HG02970 (cell line): ENCODE measurements around the gene GPR62.
"Not testable (repeated sequence)": the region's sequence is repeated elsewhere in the genome, so short reads cannot be mapped to it uniquely, and the experiment has no call there.

Experiments used
- ATAC-seq: cut with Tn5 transposase; IDR thresholded peaks from one replicate; pipeline ENCODE4 v1.9.1; 2021; ENCODE audit warnings: mild to moderate bottlenecking, moderate library complexity, moderate number of reproducible peaks; ENCODE audit not compliant: unreplicated experiment, low FRiP score

GPR62 gene, protein sequence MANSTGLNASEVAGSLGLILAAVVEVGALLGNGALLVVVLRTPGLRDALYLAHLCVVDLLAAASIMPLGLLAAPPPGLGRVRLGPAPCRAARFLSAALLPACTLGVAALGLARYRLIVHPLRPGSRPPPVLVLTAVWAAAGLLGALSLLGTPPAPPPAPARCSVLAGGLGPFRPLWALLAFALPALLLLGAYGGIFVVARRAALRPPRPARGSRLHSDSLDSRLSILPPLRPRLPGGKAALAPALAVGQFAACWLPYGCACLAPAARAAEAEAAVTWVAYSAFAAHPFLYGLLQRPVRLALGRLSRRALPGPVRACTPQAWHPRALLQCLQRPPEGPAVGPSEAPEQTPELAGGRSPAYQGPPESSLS

GRCh38 chr3:51955175-51955892, at the start of gene GPR62:
Gene GPR62 (plus strand): TSS chr3:51955381. CDS start chr3:51955653, 272 bp downstream.
- no peak for ATAC-seq

GRCh38 chr3:51908026-51908425, 47.2 kb upstream of the GPR62 start:
- no peak for ATAC-seq

DNA sequence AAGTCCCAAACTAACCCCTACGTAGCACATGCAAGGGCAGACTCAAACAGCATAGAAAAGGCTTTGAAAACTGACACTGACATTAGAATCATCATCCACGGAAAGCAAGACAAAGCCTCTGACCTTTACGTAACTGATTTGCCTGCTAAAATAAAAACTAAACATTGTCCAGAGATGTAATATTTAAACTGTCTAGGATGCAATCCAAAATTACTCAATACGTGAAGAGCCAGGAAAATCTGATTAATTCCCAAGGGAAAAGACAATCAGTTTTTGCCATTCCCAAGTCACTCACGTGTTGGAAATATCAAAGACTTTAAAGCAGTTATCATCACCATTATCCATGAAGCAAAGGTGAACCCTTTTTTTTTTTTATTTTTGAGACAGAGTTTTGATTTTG, 38.8 kb upstream of the GPR62 start:
- no peak for ATAC-seq

GRCh38 chr3:51921081-51921578, 34.1 kb upstream of the GPR62 start:
- ATAC-seq, result no peak

GRCh38 chr3:51927061-51927977, 27.9 kb upstream of the GPR62 start:
- ATAC-seq, result no peak

GRCh38 chr3:51928438-51928837, 26.7 kb upstream of the GPR62 start:
- no peak for ATAC-seq

- not testable (repeated sequence) for ATAC-seq
These were observed 26.2 kb upstream of the GPR62 start for GRCh38 chr3:51928981-51929380.

DNA sequence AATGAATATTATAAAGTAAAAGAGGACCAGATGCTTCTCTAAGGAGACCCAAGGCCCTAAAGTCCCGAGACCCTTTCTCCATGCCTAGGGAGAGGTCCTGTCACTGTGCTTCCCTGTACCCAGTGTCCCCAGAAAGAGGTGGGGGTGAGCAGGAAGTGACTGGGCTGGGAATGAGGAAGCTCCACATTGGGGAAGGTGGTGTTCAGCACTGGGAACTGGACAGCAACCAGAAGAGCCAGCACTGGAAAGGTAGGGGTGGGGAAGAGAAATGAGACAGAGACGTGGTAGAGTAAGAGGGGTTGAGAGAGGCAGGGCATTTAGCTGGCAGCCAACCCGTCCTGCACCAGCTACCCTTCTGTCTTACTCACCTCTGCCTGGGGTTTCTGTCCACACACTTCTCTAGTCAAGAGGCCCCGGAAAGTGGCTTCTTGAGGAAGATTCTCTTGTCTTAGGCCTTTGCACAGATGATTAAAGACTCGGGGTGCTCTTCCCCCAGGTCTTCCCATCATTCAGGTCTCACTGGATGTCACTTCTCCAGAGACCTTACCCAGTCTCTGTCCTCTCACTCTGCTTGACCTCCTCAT, 25.7 kb upstream of the GPR62 start:
- ATAC-seq, result no peak

GRCh38 chr3:51930439-51930838, 24.7 kb upstream of the GPR62 start:
- ATAC-seq, result no peak

- ATAC-seq, result no peak
These were observed 23.4 kb upstream of the GPR62 start for GRCh38 chr3:51931756-51932155.

- ATAC-seq, result no peak
These were observed 22.5 kb upstream of the GPR62 start for GRCh38 chr3:51932471-51933370.

- ATAC-seq, result no peak
These were observed 21.6 kb upstream of the GPR62 start for GRCh38 chr3:51933471-51934138.

DNA sequence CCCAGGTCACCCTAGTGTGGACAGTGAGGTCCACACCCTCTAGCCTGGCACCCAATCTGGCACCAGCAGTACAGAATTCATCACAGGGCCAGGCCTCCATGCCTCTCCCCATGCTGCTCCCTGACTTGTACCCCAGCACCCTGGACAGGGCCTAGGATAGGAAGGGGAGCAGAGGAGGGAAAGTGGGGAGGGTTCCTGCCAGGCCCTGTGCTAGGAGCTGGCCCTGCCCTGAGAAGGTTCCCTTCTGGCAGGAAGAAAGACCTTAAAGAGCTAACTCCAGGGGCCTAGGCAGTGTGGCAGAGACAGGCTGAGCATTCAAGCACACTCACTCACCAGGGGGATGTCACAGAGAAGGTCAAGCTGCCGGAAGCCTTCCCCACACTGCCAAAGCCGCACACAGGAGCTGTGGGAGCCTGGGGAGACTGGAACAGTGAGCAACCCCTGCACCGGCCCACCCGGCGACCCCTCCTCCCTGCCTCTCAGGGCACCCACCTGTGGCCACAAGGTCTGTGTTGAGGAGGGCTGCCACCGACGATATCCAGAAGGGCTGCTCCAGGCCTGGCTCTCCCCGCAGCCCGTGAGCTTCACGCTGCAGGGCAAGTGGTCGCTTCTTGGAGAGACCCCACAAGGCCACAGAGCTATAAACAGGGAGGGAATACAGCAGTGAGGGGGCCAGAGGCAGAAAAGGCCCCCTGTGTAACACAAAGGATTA, 20.9 kb upstream of the GPR62 start:
- no peak for ATAC-seq

GRCh38 chr3:51934991-51935885, 19.9 kb upstream of the GPR62 start:
- ATAC-seq, result no peak

DNA sequence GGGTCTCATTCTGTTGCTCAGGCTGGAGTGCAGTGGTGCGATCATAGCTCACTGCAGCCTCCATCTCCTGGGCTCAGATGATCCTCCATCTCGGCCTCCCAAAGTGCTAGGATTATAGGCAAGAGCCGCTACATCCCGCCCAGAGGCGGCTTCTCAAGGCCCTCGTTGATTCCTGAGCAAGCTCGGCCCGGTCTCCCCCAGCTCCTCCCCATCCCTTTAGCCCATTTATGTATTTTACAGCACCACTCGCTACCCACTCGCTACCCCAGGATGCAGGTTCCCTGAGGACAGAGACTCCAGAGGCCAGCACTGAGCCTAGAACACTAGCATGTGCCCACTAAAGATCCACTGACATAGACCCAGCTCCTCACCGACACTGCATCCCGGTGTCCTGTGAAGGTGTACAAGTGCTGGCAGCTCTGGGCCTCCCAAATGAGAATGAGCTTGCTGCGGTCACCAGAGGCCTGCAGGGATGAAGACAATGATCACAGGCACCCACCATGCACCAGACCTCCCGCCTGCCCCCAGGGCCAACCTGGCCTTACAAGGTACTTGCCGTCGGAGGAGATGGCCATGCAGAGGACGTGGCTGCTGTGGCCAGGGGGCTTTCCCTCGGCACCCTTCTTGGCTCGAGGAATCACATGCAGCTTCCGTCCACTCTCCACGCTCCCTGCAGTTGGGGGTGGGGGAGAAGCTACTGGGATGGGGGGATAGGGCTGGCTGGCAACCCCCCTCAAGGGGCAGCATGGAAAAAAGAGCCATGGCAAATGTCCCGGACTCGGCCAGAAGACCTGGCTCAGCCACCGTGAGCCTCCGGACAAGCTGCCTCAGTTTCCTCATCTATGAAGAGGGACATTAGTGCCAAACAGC, 19.1 kb upstream of the GPR62 start:
- ATAC-seq, result no peak

GRCh38 chr3:51937014-51937413, 18.2 kb upstream of the GPR62 start:
- no peak for ATAC-seq
